ENCODE measurements around the gene ZDHHC16.

ZDHHC16 gene

DNA sequence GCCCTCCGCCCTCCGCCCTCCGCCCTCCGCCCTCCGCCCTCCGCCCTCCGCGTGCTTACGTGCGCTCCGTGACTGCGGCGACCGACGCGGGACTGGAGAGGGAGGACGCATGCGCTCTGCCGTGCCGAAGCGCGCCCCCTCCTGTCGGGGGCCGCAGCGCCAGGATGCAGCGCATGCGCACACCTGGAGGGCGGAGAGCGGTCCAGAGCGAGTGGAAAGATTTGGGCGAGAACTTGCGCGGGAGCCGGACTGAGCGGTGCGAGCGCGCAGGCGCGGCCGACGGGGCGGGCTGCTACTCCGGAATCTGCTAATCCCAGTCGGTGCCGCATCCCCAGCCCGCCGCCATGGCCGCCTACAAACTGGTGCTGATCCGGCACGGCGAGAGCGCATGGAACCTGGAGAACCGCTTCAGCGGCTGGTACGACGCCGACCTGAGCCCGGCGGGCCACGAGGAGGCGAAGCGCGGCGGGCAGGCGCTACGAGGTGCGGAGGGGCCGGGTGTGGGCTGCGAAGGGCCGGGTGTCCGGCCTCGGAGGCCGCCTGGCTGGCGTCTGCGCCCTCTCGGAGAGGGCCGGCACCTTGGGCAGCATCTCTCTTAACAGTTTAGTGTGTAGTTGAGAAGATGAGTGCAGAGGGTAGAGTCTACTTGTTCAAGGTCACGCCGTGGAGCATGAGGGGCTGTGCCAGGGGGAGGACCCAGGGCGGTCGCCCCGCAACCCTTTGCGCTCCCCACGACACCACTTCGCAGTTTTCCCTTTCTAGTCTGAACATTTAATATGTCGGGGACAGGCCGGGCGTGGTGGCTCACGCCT lies 19.8 kb upstream of the ZDHHC16 start, which contains the start of gene PGAM1 (continued):
- 0 out of 2 replicates have a peak, but pooled peaks have one; percentile 25 for TF ChIP-seq ZXDB (tag by site-specific recombination; IDR thresholded peaks at IDR 0.05)
- peak; percentile 58; the same call in 1 of the 2 replicates for TF ChIP-seq SP3 (tag by site-specific recombination; IDR thresholded peaks at IDR 0.05)
- peak; percentile 83; the same call in 1 of the 2 replicates for TF ChIP-seq ZNF660 (tag by site-specific recombination; IDR thresholded peaks at IDR 0.05)
- TF ChIP-seq KLF9 (tag by site-specific recombination; IDR thresholded peaks at IDR 0.05; ENCODE audit: low read depth), result peak; percentile 21
- peak; percentile 54; the same call in 1 of the 2 replicates for TF ChIP-seq ZSCAN30 (tag by site-specific recombination; IDR thresholded peaks at IDR 0.05)
- peak; percentile 26; the same call in 1 of the 2 replicates for TF ChIP-seq WT1 (tag by site-specific recombination; IDR thresholded peaks at IDR 0.05)
- no peak for TF ChIP-seq ZNF133 (tag by site-specific recombination; IDR thresholded peaks at IDR 0.05)
- TF ChIP-seq, protein P1, sequence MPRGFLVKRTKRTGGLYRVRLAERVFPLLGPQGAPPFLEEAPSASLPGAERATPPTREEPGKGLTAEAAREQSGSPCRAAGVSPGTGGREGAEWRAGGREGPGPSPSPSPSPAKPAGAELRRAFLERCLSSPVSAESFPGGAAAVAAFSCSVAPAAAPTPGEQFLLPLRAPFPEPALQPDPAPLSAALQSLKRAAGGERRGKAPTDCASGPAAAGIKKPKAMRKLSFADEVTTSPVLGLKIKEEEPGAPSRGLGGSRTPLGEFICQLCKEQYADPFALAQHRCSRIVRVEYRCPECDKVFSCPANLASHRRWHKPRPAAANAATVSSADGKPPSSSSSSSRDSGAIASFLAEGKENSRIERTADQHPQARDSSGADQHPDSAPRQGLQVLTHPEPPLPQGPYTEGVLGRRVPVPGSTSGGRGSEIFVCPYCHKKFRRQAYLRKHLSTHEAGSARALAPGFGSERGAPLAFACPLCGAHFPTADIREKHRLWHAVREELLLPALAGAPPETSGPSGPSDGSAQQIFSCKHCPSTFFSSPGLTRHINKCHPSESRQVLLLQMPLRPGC (tag by site-specific recombination; IDR thresholded peaks at IDR 0.05), result peak; percentile 56
- TF ChIP-seq ZNF501 (tag by site-specific recombination; IDR thresholded peaks at IDR 0.05), result peak; percentile 82; the same call in 1 of the 2 replicates

DNA sequence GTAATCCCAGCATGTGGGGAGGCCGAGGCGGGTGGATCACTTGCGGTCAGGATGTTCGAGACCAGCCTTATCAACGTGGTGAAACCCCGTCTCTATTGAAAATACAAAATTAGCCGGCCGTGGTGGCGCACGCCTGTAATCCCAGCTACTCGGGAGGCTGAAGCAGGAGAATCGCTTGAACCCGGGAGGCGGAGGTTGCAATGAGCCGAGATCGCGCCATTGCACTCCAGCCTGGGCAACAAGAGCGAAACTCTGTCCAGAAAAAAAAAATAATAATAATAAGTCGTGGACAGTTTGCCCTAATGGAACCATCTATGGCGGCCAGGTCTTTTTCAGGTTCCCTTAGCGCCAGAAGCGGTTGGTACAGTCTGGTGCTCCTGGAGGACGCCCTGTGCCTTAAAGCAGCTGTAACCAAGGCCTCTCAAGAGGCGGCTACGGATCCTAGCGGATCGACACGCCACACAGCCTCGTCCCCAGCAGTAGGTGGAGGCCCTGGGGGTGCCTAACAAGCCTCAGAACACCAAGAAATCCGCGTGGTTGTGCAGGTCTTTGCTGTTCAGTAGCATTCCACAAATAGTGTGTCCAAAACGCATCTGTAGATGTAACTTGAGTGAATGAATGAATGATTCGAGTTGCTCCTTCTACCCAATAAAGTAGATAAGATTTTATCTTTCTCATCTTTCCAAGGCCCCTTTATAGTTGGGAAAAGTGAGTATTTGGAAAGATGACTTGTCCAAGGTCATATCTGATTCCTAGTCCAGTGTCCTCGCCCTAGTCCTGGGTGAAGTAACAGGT lies 19.0 kb upstream of the ZDHHC16 start:
- ChIA-PET POLR2A (interaction anchor here (0.8 to 1.7 kb wide), 4 partner anchors 13 to 260 kb away, joined by 3 to 4 read pairs (median 4); partner anchors contain the start of genes ARHGAP19 and AVPI1), CTCF (interaction anchor here (0.7 to 1.1 kb wide), 3 partner anchors 15 to 28 kb away, joined by 3 read pairs; no protein-coding TSS in a partner anchor)
- Histone ChIP-seq H3K36me3 (ENCODE audit: control insufficient read depth in 2 of 2, insufficient read depth in 1 of 2, low read length in 2 of 2) (peaks cover 38 to 55% of the 10 kb centered on the region in 2 experiments), H3K9me3 (ENCODE audit: control insufficient read depth, insufficient read depth, low read depth, low read length) (no peaks in the 10 kb centered on the region), H3K4me3 (ENCODE audit: low read depth, low read length) (peak overlapping the region; percentile 87), H3K4me1 (ENCODE audit: control insufficient read depth, insufficient read depth, low read length) (no peaks in the 10 kb centered on the region; the same call in 1 of the 2 replicates), H3K27ac (ENCODE audit: extremely low read depth, low read depth, low read length) (peak overlapping the region; percentile 96)
- no peak for TF ChIP-seq ZNF561 (tag by site-specific recombination; IDR thresholded peaks at IDR 0.05; ENCODE audit: borderline replicate concordance)
- peak; percentile 16; the same call in 1 of the 2 replicates for TF ChIP-seq ZNF391 (tag by site-specific recombination; IDR thresholded peaks at IDR 0.05; ENCODE audit: borderline replicate concordance, low read depth)
- no peak for TF ChIP-seq ZFP37 (tag by site-specific recombination; IDR thresholded peaks at IDR 0.05)
- no peak for TF ChIP-seq ZBTB8A (tag by site-specific recombination; IDR thresholded peaks at IDR 0.05)
- no peak for TF ChIP-seq ZNF791 (tag by site-specific recombination; IDR thresholded peaks at IDR 0.05)
- TF ChIP-seq, protein P2, sequence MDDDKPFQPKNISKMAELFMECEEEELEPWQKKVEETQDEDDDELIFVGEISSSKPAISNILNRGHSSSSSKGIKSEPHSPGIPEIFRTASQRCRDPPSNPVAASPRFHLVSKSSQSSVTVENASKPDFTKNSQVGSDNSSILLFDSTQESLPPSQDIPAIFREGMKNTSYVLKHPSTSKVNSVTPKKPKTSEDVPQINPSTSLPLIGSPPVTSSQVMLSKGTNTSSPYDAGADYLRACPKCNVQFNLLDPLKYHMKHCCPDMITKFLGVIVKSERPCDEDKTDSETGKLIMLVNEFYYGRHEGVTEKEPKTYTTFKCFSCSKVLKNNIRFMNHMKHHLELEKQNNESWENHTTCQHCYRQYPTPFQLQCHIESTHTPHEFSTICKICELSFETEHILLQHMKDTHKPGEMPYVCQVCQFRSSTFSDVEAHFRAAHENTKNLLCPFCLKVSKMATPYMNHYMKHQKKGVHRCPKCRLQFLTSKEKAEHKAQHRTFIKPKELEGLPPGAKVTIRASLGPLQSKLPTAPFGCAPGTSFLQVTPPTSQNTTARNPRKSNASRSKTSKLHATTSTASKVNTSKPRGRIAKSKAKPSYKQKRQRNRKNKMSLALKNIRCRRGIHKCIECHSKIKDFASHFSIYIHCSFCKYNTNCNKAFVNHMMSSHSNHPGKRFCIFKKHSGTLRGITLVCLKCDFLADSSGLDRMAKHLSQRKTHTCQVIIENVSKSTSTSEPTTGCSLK (tag by site-specific recombination; IDR thresholded peaks at IDR 0.05), result no peak
- no peak for TF ChIP-seq ZNF140 (tag by site-specific recombination; IDR thresholded peaks at IDR 0.05)
- peak; percentile 71 for TF ChIP-seq ZNF335 (tag by site-specific recombination; conservative IDR thresholded peaks at IDR 0.05)
- no peak for TF ChIP-seq ZNF549 (tag by site-specific recombination; IDR thresholded peaks at IDR 0.05)
- no peak for TF ChIP-seq ZFP3 (tag by site-specific recombination; IDR thresholded peaks at IDR 0.05; ENCODE audit: low read depth)
- TF ChIP-seq IKZF3 (tag by site-specific recombination; IDR thresholded peaks at IDR 0.05), result no peak; the same call in 1 of the 2 replicates
- TF ChIP-seq SCRT2 (tag by site-specific recombination; IDR thresholded peaks at IDR 0.05), result peak; percentile 97
- no peak for TF ChIP-seq ZNF560 (tag by site-specific recombination; IDR thresholded peaks at IDR 0.05; ENCODE audit: borderline replicate concordance)
- TF ChIP-seq ZBTB17 (tag by site-specific recombination; IDR thresholded peaks at IDR 0.05), result peak; percentile 11; the same call in 1 of the 2 replicates
- TF ChIP-seq ZSCAN16 (tag by site-specific recombination; IDR thresholded peaks at IDR 0.05), result no peak
- TF ChIP-seq WT1 (tag by site-specific recombination; IDR thresholded peaks at IDR 0.05), result no peak
- no peak for TF ChIP-seq KLF16 (tag by site-specific recombination; IDR thresholded peaks at IDR 0.05)
- TF ChIP-seq ZSCAN30 (tag by site-specific recombination; IDR thresholded peaks at IDR 0.05), result no peak
- TF ChIP-seq, protein P3, sequence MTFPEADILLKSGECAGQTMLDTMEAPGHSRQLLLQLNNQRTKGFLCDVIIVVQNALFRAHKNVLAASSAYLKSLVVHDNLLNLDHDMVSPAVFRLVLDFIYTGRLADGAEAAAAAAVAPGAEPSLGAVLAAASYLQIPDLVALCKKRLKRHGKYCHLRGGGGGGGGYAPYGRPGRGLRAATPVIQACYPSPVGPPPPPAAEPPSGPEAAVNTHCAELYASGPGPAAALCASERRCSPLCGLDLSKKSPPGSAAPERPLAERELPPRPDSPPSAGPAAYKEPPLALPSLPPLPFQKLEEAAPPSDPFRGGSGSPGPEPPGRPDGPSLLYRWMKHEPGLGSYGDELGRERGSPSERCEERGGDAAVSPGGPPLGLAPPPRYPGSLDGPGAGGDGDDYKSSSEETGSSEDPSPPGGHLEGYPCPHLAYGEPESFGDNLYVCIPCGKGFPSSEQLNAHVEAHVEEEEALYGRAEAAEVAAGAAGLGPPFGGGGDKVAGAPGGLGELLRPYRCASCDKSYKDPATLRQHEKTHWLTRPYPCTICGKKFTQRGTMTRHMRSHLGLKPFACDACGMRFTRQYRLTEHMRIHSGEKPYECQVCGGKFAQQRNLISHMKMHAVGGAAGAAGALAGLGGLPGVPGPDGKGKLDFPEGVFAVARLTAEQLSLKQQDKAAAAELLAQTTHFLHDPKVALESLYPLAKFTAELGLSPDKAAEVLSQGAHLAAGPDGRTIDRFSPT (tag by site-specific recombination; IDR thresholded peaks at IDR 0.05), result no peak
- TF ChIP-seq SCRT1 (tag by site-specific recombination; IDR thresholded peaks at IDR 0.05; ENCODE audit: borderline replicate concordance), result peak; percentile 78
- no peak for TF ChIP-seq YY2 (tag by site-specific recombination; IDR thresholded peaks at IDR 0.05)
